Stimulated activated CD4-positive, alpha-beta T cell treated with anti-CD3 and anti-CD28 coated beads, Interleukin-4, amount 100 ng/mL, for 1 hour (primary cell): Measurements from ENCODE around the gene ID2.

Source experiments
- DNase-seq: peaks from one replicate; pipeline ENCODE4 v3.0.0-alpha.2; 2020

The ID2 gene, protein sequence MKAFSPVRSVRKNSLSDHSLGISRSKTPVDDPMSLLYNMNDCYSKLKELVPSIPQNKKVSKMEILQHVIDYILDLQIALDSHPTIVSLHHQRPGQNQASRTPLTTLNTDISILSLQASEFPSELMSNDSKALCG

GRCh38 chr2:8681786-8682692 lies at the start of gene ID2:
ID2 (plus strand) TSS chr2:8682056; CDS start chr2:8682166, 110 bp downstream.
- peak; percentile 99 for DNase-seq

DNA sequence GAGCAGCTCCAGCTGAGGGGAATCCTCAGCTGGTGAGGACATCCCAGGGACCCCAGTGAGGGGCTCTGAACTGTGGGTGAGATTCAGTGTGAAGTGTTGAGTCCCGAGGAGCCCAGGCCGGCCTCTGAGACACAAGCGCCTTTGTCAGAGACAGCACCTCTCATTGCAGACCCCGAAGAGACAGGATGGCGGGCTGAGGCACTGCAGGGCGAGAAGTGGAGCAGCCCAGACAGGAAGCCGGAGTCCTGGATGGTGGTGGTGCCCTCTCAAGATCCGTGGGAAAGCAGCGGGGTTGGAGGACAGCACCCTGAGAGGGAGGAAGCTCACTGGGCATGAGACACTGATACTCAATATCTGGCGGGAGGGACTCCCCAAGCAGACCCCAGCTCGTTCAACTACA lies 49.1 kb upstream of the ID2 start:
- DNase-seq, result no peak

- no peak for DNase-seq
Observed at GRCh38 chr2:8633186-8633734, 48.6 kb upstream of the ID2 start.

DNA sequence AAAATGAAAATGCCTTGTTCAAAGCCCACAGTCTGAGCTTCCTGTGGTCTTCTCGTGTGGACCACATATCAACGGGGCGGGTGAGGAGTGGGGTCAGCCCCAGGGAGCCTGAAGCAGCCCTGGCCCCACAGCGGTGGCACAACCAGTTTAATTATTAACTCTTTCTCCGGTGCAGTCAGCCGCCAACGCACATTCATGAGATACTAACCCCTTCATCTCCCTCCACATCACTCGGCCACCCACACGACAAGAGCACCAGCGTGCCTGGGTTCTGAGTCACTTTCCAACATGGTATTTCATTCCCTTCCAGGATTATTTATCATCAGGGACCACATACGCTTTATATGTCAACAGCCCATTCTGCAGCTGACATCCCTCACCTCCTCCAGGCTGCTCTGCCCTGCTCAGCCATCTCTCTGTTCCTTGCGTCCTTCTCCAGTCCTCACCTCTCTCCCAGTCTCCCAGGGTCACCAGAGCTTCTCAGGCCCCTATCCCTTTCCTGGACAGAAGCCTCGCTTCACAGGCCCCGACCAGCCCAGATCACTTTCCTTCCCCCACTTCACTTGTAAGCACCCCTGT lies 48.0 kb upstream of the ID2 start:
- no peak for DNase-seq

GRCh38 chr2:8634466-8635172 lies 47.2 kb upstream of the ID2 start:
- no peak for DNase-seq

- no peak for DNase-seq
Observed at GRCh38 chr2:8636041-8636491, 45.8 kb upstream of the ID2 start.

GRCh38 chr2:8636721-8637636 lies 44.9 kb upstream of the ID2 start:
- DNase-seq, result no peak

GRCh38 chr2:8638327-8638726 lies 43.5 kb upstream of the ID2 start:
- DNase-seq, result no peak

DNA sequence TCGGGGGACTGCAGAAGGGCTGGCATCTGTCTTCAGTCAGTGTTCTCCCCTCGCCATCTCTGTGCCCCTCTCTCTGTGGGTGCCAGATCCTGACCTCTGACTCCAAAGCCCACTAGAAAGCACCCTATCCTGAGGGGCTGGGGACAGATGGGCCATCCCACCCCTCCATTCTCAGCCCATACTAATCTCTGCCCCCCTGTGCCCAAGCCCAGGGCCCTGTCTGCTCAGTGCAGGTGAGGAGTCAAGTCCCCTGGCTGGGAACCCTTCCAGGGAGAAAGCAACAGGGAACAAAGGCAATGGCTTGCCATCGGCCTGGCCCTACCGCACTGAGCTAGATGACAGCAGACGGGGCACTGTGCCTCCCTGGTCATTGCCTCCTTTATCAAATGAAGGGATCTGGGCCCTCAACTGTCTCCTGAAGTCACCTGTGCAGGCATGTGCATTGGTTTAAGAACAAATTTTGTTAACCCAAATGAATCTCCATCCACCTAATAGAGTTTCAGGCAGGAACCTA lies 42.7 kb upstream of the ID2 start:
- DNase-seq, result no peak

- no peak for DNase-seq
Observed at GRCh38 chr2:8640498-8640897, 41.4 kb upstream of the ID2 start.

DNA sequence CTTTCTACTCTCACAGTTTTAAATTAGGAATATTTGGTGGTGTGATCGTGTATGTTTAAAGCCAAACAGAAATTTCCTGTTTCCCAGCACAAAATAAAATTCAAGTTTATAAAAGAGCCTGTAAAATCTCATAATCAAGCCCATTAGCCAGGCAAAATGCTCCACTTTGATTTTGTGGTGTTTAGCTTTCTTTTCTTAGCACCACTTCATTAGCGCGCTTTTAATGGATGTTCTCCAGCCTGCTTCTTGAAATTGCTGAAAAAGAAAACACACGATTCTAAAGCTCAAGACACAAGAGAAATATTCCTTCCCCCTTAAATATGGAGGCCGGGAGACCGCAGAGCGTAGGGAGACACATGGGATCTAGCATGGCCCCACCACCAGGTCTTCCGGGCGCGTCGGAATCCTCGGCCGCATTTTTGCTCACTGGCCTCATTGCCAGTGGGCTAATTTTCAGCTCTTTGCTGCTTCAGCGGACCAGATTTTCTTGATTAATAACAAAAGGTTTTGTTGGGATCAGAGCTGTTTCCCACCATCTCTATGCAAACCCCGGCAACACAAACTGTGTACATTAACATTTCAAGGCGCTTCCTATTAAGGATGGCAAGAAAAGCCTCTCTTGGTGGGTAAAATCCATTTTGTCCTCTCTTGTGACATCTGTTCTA lies 40.4 kb upstream of the ID2 start:
- no peak for DNase-seq

GRCh38 chr2:8642366-8643068 lies 39.3 kb upstream of the ID2 start:
- no peak for DNase-seq

DNA sequence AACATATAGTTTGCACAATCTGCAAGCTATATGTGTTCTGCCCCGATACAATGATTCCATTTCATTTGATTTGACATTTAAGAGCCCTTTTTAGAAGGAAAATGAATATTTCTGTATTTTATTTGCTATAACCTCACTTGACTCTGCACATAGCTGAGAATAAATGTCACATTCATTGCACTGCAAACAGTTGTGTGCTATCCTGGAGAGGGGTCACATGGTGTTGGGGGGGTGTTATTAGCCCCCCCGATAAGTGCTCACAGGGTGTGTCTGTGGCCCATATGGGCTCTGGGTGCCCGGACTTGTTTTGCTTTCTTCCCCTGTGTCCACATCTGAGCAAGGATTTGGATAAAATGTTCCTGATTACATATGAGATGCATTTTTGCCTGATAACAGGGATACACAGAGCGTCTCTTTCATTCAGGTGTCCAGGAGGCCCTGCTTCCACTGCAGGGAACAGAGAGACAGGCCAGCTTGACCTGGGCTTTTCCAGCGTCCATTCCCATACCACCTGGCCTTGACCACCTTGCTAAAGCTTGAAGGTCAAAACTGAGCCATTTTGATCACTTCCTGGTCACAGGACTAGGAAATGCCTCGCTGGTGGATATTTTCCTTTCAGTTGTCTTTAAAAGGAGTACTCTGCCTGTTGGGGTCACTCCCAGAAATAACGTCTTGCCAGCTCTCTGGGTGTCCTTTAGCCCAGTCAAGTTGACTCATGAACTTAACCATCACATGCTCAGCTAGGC lies 38.4 kb upstream of the ID2 start:
- no peak for DNase-seq

- DNase-seq, result no peak
Observed at GRCh38 chr2:8643996-8644356, 37.9 kb upstream of the ID2 start.

DNA sequence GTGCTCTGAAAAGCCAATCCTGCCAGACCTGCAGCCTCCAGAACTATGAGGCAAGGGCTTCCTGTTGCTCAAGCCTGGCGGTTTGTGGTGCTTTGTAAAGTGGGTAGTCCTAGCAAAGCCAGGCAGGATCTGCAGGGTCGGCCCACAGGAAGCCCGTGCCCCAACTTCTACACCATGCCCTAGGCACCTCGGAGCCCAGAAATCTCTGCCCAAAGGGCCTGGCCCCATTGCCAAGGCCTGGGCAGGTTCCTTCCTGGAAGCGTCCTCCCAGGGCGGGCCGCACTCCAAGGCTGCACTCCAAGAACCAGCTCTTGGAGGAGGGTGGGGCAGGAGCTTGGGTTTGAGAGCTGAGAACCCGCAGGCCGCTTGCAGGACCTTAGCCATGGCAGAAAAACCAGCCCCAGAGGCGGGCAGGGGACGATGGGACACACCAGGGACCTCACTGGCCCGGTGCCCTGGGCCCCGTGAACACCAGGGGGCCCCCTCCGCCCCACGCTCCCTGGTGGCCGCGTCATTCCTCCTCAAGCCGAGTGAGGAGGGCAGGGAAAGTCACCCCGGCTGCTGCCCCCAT lies 37.2 kb upstream of the ID2 start:
- no peak for DNase-seq

GRCh38 chr2:8645176-8645831 lies 36.6 kb upstream of the ID2 start:
- no peak for DNase-seq

DNA sequence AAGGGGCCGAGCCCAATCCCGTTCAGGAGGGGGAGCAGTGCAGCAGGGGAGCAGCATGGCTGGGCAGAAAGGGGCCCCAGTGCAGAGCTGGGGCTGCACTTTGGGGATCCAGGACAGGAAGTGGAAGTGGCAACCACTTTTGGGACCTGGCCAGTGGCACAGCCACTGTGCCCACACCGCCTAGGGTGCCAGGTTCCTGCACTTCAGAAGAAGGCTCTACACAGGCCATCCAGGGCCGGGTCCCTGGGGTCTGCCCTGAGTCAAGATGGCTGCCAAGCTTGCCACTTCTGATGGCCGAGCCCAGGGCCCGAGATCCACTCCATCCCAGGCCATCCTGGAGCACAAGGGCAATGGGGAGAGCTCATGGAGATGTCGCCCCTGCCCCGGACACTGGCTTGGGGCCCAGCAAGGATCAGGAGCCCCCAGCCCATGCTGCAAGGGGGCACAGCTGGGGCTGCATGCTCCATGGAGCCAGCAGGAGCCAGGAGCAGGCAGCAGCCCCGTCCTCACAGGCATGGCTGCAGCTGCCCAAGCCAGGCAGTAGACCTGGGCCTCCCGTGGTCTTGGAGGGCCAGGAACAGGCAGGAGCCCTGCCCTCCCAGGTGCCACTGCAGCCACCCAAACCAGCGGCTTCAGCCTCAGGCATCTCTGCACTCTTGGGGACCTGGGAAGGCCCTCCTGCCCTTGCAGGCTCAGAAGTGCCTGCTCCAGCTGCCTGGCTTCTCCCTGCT lies 35.0 kb upstream of the ID2 start:
- no peak for DNase-seq

GRCh38 chr2:8647462-8647857 lies 34.4 kb upstream of the ID2 start:
- no peak for DNase-seq
